Astrocyte of the spinal cord (primary cell): ENCODE data around the gene UGT2B17.
"Not testable (repeated sequence)": the region's sequence is repeated elsewhere in the genome, so short reads cannot be mapped to it uniquely, and the experiment has no call there.

ENCODE experiments used
- DNase-seq: peaks from one replicate; pipeline ENCODE4 v3.0.0; 2011; ENCODE audit warnings: low read depth, low spot score
- H3K4me3 ChIP-seq: 2 replicates; pipeline ENCODE4 v1.5.1; 2011; ENCODE audit warnings: low read depth, mild to moderate bottlenecking, low read length, moderate library complexity
- in situ Hi-C: cut with HindIII; loops from 2 replicates; pipeline ENCODE4 v1.10.0; 2017; ENCODE audit warnings: low sequenced_read_pairs
- TF ChIP-seq, protein P1 (sequence below): IDR thresholded peaks from 2 replicates; pipeline ENCODE4 v1.5.1; 2012; ENCODE audit warnings: low read depth, mild to moderate bottlenecking, low read length, inconsistent platforms

Gene UGT2B17

DNA sequence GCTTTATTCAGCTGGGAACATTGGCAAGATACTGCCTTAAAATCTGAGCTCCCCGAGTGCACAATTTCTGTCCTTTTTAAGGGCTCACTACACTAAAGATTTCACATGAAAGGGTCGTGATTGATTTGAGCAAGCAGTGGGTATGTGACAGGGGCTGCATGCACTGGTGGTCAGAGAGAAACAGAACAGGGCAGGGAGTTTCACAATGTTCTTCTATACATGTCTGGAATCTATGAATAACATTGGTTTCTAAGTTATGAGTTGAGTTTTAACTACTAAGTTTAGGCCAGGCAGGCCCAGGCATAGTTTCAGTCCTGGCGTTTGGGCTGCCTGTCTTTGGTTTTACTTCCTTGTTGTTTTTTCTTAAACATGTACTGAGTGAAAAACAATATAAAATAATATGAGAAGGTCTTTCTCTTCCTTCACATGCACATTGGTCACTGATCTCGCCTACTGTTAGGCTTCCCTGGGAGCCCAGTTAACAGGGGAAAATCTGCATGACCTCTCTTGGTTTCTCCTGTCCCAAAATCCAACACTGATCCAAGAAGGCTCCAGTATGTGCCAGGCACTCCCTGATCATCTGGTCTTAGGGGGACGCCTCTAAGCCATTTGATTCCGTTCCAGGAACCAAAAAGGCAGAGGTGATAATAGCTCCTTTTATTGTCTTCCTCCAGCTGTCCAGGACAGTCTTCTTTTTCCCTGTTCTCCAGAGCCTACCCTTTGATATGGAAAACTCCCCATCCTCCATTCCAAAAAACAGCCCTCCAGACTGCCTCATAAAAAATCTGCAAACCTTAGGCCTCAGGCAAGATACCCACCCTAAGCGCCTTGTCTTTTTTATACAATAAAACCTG is at the start of gene UGT2B17:
Gene UGT2B17, minus strand, starts transcription at position 51 of the 854 bp plus-strand sequence. CDS start 7,838 bp downstream, outside the sequence.
- H3K4me3 ChIP-seq, result no peak within 1 kb of the TSS
- in situ Hi-C loops, result no loop called here
- TF ChIP-seq, protein P1, sequence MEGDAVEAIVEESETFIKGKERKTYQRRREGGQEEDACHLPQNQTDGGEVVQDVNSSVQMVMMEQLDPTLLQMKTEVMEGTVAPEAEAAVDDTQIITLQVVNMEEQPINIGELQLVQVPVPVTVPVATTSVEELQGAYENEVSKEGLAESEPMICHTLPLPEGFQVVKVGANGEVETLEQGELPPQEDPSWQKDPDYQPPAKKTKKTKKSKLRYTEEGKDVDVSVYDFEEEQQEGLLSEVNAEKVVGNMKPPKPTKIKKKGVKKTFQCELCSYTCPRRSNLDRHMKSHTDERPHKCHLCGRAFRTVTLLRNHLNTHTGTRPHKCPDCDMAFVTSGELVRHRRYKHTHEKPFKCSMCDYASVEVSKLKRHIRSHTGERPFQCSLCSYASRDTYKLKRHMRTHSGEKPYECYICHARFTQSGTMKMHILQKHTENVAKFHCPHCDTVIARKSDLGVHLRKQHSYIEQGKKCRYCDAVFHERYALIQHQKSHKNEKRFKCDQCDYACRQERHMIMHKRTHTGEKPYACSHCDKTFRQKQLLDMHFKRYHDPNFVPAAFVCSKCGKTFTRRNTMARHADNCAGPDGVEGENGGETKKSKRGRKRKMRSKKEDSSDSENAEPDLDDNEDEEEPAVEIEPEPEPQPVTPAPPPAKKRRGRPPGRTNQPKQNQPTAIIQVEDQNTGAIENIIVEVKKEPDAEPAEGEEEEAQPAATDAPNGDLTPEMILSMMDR, result no peak
- no peak for DNase-seq

DNA sequence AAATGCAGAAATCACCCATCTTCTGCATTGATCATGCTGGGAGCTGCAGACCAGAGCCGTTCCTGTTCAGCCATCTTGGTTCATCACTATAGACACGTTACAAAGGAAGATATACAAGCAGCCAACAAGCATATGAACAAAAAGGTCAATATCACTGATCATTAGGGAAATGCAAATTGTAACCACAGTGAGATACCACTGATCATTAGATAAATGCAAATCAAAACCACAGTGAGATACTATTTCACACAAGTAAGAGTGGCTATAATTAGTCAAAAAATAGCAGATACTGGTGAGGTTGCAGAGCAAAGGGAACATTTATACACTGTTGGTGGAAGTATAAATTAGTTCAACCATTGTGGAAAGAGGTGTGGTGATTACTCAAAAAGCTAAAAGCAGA is 46.6 kb upstream of the UGT2B17 start:
- DNase-seq, in situ Hi-C loops, H3K4me3 ChIP-seq: not testable (repeated sequence)

DNA sequence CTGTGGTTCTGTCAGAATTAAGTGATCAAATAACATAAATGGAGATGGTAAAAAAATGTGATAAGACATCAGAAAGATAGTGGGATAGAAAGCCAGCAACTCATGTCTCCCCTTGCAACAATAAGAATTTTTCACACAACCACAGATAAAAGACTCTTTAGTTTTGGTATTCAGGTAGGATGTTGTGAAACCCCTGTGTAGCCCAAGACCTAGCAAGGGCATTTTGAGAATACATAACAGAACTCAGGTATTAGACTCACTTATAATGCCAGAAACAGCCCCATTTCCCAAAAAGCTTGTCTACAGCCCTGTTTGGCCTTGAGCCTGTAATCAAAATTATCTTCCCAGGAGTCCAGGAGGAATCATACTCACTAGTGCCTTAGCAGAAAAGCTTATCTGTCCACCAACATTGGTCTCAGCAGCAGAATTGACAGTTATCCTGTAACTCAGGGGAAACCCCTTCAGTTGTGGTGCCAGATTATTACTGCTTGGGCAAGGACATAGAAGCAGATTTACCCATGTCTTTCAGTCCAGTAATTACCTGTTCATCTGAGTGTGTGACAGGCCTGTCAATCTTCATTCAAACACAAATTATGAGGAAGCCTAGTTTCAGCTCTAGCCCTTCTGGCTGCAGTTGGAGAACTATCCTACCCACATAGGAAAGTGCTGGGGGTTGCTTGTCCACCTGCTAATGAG is 41.0 kb upstream of the UGT2B17 start:
- in situ Hi-C loops, result no loop called here

DNA sequence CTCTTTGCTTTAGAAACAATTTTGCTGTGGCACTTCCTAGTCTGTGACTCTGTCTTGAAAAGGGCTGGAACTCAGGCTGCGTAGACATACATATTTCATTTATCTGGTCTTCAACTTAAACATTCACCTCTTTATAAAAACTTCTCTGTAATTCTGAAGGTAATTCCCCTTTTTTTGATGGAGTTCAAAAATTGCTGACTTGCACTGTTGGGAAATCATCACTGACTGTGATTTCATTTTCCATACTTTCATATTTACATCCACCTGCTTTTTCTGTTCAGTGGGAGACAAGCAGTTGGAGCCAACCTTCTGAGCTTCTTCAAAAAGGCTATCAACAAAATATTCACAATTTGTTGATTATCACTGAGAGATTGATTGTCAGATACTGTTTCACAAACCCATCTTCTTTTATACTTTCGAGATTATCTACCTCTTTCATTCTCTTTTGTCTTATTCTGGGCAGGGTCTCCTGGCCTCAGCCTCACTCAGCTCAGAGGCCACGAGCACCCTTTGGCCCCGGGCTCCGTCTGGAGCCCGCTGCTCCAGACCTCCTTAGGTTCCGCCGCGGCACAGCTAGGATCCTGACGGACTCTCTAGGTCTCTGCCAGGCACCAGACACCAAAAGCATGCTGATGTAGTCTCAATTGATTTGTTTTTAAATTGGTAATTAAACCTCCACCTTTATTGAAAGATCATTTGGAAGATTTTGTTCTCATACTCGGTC is 39.7 kb upstream of the UGT2B17 start:
- no peak for DNase-seq
- in situ Hi-C loops, result no loop called here
- H3K4me3 ChIP-seq, result no peak overlapping the region
- TF ChIP-seq, protein P1, result no peak

More for the DNA sequence above, 41.0 kb upstream of the UGT2B17 start:
- TF ChIP-seq, protein P1, result no peak
- no peak for DNase-seq
- no peak overlapping the region for H3K4me3 ChIP-seq

DNA sequence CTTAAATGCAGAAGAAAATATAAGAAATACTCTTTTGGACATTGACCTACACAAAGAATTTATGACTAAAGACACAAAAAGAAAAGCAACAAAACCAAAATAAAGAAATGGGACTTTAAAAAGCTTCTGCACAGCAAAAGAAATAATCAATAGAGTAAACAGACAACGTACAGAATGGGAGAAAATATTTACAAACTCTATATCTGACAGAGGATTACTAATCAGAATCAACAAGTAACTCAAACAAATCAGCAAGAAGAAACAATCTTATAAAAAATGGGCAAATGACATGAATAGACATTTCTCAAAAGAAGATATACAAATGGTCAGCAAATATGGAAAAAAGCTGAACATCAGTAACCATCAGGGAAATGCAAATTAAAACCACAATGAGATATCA is 37.6 kb upstream of the UGT2B17 start:
- TF ChIP-seq, protein P1, result no peak
- no peak for DNase-seq
- no peak overlapping the region for H3K4me3 ChIP-seq
- in situ Hi-C loops, result no loop called here

DNA sequence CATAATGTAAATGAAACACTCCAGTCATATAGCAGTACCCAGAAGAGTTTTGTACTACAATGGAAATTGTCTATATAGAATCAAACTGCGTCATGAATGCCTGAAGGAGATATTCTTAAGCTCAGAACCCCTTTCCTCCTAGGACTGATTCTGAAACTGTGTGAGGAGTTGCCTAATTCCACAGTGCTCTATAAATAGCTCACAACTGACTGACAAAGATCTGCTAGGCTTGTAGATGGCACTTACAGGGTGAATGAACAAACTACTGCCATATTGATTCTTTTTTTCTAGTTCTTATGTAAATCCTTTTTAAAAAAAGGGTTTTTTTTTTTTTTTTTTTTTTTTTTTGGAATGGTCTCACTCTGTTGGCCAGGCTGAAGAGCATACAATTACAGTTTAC is 30.1 kb upstream of the UGT2B17 start:
- TF ChIP-seq, protein P1, result no peak
- in situ Hi-C loops, result no loop called here
- H3K4me3 ChIP-seq, result no peak overlapping the region
- DNase-seq, result no peak
